Psoas muscle (tissue), 8 donors: ENCODE data around the gene ESR1. TPM values are rescaled to one million over a fixed set of nuclear protein-coding genes. Genes with fewer than 3 reads are reported as not detected.

ENCODE experiments used
- ATAC-seq, 4 donors: fragments of 200-7000 bp; cut with Tn5 transposase; one replicate each; pipeline ENCODE4 v1.9.1; 2020; ENCODE audit warnings: moderate library complexity in 3 of 4, mild to moderate bottlenecking in 2 of 4
- DNase-seq, 2 donors: peaks; one replicate each; pipeline ENCODE4 v3.0.0-alpha.2; 2020
- H3K27ac ChIP-seq: fragments of 200-600 bp; one replicate; pipeline ENCODE4 v1.8.0; 2022
- H3K27me3 ChIP-seq, 3 donors: fragments of 200-600 bp in 1 of 3; one replicate each; pipeline versions ENCODE4 v1.6.1 to v1.8.0; 2013 to 2022; ENCODE audit warnings: low read length in 2 of 3, mild to moderate bottlenecking in 2 of 3, moderate library complexity in 1 of 3; ENCODE audit not compliant: insufficient read depth in 3 of 3
- H3K36me3 ChIP-seq, 2 donors: fragments of 200-600 bp in 1 of 2; one replicate each; pipeline versions ENCODE4 v1.6.1 to v1.8.0; 2013 to 2022; ENCODE audit warnings: low read depth in 1 of 2, mild to moderate bottlenecking in 1 of 2, moderate library complexity in 1 of 2; ENCODE audit not compliant: insufficient read depth in 1 of 2
- H3K4me1 ChIP-seq: fragments of 200-600 bp; one replicate; pipeline ENCODE4 v1.8.0; 2022
- H3K4me3 ChIP-seq: fragments of 200-600 bp; one replicate; pipeline ENCODE4 v1.8.0; 2022; ENCODE audit warnings: mild to moderate bottlenecking
- H3K9me3 ChIP-seq: fragments of 200-600 bp; one replicate; pipeline ENCODE4 v1.8.0; 2022
- CTCF ChIP-seq: fragments of 200-600 bp; IDR thresholded peaks from one replicate; pipeline ENCODE4 v1.8.0; 2022; ENCODE audit warnings: antibody characterized with exemption
- WGBS, 3 donors: extraction: QIAGEN DNeasy Blood & Tissue Kit; methylation state at CpG; one replicate each; pipeline versions ENCODE4 v1.1.6 to v1.1.7; 2013; 5-methylcytosine and 5-hydroxymethylcytosine counted together
- intact Hi-C, 2 donors: fragments of 100-400 bp; cut with DNase I; formaldehyde crosslinking; loops; one replicate each; pipeline versions ENCODE4 v1.11.0 to v1.14.2; 2022
- polyA plus RNA-seq, 3 donors: library from polyadenylated mRNA; stranded (reverse); fragments of 200-250 nt; gene quantifications; one replicate each; pipeline ENCODE4 v1.2.3, GENCODE V29; 2013
- total RNA-seq, 4 donors: library from RNA; stranded (reverse); fragmentation: NEBNext Ultra II Directional in 2 of 4; extraction: Animal tissue kit (Norgen Biotek cat#: 25700) in 2 of 4; gene quantifications; one replicate each; pipeline versions ENCODE4 v1.2.1 to v1.2.4, GENCODE V29; 2021 to 2023
- donor health status: healthy with polysubstance abuse.
- donor health status: DM: no; HTN: no; CAD: no; lungs with moderate emphysema.
- donor health status: Bipolar disorder and iron deficiency.
- donor health status: healthy.
- donor health status: DM: yes; HTN: yes; CAD: no.
- donor health status: DM: no; HTN: no; CAD: no.
- donor health status: DM: no; HTN: no; CAD: no.
- donor health status: DM: yes; HTN: yes; CAD: no.

ESR1 gene
- total and polyA plus RNA-seq, 7 donors: 0.42 to 4.4 (median 1.5) TPM

DNA sequence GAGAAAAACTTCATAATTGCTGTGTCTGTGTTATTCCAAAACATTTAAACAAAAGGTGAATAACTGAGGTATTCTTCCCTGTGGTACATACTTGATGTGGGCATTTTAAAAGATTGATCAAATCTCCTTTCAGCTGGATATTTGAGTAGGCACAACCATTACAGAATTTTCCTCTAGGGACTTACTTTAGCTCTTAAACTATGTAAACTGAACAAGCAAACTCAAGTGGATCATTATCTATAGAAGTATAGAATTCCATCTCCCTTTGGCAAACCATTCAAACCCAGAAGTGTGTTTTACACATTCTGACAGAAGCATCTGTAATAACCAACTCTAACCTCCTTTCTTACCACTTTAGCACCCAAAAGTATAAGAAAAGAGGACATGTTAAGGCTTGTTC, 241.4 kb downstream of the ESR1 start:
- no peaks in the 10 kb centered on the region for H3K9me3 ChIP-seq
- H3K27ac ChIP-seq: no peak overlapping the region
- no peak for TF ChIP-seq CTCF
- peaks cover 8% of the 10 kb centered on the region for H3K4me1 ChIP-seq
- H3K27me3 ChIP-seq: no peaks in the 10 kb centered on the region
- H3K36me3 ChIP-seq: no peaks in the 10 kb centered on the region
- H3K4me3 ChIP-seq: no peak overlapping the region
- ATAC-seq: no peak
- intact Hi-C loops: loop anchor here in 1 of 2 donors (1.0 kb wide), 1 partner anchor 44 kb away; no protein-coding TSS in a partner anchor
- DNase-seq: no peak

- H3K27me3 ChIP-seq: no peaks in the 10 kb centered on the region
- H3K4me1 ChIP-seq: peaks cover 9% of the 10 kb centered on the region
- H3K4me3 ChIP-seq: no peak overlapping the region
- no peaks in the 10 kb centered on the region for H3K36me3 ChIP-seq
- no peak overlapping the region for H3K27ac ChIP-seq
- intact Hi-C loops: no loop called here
- no peaks in the 10 kb centered on the region for H3K9me3 ChIP-seq
- ATAC-seq: no peak
- WGBS, 3 donors: 60 to 68% (median 65%) methylated on average over 3 of the region's 3 CpGs
- DNase-seq: no peak
- TF ChIP-seq CTCF: no peak
These were observed 242.0 kb downstream of the ESR1 start for GRCh38 chr6:152049502-152049901.

DNA sequence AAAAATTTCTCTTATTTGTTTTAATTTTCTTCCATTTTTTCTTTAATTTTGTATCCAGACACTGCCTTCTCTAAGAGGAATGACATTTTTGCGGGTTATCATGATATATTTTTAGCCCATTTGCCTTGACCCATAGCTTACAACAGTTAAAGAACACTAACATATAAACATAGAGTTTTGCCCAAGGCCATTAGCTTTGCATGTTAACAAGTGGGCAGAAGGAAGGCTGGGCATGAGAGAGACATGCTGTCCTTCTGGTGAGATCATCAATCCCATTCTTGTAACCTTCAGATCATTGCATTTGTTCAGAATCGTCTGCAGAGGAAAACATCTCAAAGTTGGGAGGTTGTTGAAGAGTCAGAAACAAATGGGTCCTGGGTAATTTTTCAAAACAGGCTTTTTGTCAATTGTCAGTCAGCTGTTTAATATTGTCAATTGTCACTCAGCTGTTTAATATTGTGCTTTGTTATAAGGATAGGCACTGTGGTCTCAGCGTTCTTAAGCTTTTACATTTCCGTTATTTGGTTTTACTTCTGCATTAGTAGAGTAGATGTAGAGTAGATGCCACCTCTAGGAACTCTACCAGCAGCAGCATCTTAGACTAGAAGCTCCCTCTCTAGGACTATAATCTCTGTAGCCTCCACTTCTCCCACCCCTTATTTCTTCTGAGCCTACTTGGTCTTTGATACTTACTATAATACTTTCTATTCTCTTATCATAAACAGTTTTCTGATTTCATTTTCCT, 243.1 kb downstream of the ESR1 start:
- Histone ChIP-seq H3K4me1 (peaks cover 12% of the 10 kb centered on the region), H3K36me3 (no peaks in the 10 kb centered on the region), H3K27me3 (no peaks in the 10 kb centered on the region), H3K27ac (no peak overlapping the region), H3K4me3 (no peak overlapping the region), H3K9me3 (no peaks in the 10 kb centered on the region)
- WGBS, 3 donors: 71 to 86% (median 73%) methylated on average over 4 of the region's 4 CpGs
- intact Hi-C loops: no loop called here
- TF ChIP-seq CTCF: no peak
- DNase-seq (no peak), ATAC-seq (no peak)

DNA sequence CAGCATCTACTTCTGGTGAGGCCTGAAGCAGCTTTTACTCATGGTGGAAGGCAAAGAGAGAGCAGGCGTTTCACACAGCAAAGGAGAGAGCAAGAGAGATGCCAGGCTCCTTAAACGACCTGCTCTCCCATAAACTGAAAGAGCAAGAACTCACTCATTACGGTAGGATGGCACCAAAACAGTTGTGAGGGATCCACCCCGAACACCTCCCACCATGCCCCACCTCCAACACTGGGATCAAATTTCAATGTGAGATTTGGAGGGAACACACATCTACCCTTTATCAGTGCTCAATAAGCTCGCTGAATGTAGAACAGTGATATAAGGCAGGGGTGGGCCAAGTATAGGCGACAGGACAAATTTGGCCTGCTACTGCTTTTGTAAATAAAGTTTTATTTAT, 244.6 kb downstream of the ESR1 start:
- no peaks in the 10 kb centered on the region for H3K36me3 ChIP-seq
- H3K27me3 ChIP-seq: no peaks in the 10 kb centered on the region
- peaks cover 4% of the 10 kb centered on the region for H3K4me1 ChIP-seq
- 75 to 77% (median 75%) methylated on average over 6 of the region's 6 CpGs for WGBS, 3 donors
- no peak for DNase-seq
- intact Hi-C loops: no loop called here
- H3K4me3 ChIP-seq: no peak overlapping the region
- no peaks in the 10 kb centered on the region for H3K9me3 ChIP-seq
- no peak for ATAC-seq
- H3K27ac ChIP-seq: no peak overlapping the region
- TF ChIP-seq CTCF: no peak

GRCh38 chr6:152053332-152053731, 245.8 kb downstream of the ESR1 start:
- WGBS, 3 donors: 83 to 100% (median 91%) methylated on average over 1 of the region's 1 CpG
- intact Hi-C loops: no loop called here
- Histone ChIP-seq H3K27ac (no peak overlapping the region), H3K36me3 (no peaks in the 10 kb centered on the region), H3K4me1 (peaks cover 4% of the 10 kb centered on the region), H3K27me3 (no peaks in the 10 kb centered on the region), H3K9me3 (no peaks in the 10 kb centered on the region), H3K4me3 (no peak overlapping the region)
- no peak for TF ChIP-seq CTCF
- DNase-seq (no peak), ATAC-seq (no peak)
